Breast epithelium (tissue), 3 donors: Measurements from ENCODE around the gene PHACTR3.

ENCODE experiments used
- POLR2A ChIP-seq: fragments of 450-650 bp; IDR thresholded peaks from one replicate; pipeline ENCODE4 v1.6.1; 2016; ENCODE audit warnings: antibody characterized with exemption, mild to moderate bottlenecking, moderate library complexity
- TF ChIP-seq, protein P1 (sequence below), 3 donors: fragments of 450-650 bp; IDR thresholded peaks; one replicate each; pipeline ENCODE4 v1.5.1; 2016 to 2017; ENCODE audit warnings: antibody characterized with exemption in 3 of 3, mild to moderate bottlenecking in 3 of 3, moderate library complexity in 3 of 3

DNA sequence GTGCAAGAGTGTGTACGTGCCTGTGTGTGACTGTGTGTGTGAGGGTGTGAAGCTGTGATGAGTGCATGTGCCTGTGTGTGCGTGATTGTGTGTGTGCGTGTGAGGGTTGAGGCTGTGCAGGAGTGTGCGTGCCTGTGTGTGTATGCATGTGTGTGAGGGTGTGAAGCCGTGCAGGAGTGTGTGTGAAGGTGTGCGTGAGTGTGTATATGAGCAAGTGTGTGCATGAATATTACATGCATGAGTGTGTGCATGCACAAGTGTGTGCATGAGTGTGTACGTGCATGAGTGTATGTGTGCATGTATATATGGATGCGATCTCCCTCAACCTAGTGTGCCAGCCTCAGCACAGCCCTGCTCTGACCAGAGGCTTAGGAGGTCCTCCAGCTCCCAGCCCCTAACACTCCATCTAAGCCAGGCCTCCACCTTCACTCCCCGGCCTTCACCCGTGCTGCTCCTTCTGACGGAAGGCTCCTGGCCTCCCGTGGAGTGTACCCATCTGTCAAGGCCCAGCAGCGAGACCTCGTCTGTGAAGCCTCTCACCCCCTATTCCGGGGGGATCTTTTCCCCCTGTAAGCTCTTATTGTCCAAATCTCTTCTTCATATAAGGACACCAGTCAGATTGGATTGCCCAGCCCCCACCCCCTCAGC lies 19.9 kb upstream of the PHACTR3 start:
- TF ChIP-seq POLR2A = no peak
- TF ChIP-seq, protein P1, sequence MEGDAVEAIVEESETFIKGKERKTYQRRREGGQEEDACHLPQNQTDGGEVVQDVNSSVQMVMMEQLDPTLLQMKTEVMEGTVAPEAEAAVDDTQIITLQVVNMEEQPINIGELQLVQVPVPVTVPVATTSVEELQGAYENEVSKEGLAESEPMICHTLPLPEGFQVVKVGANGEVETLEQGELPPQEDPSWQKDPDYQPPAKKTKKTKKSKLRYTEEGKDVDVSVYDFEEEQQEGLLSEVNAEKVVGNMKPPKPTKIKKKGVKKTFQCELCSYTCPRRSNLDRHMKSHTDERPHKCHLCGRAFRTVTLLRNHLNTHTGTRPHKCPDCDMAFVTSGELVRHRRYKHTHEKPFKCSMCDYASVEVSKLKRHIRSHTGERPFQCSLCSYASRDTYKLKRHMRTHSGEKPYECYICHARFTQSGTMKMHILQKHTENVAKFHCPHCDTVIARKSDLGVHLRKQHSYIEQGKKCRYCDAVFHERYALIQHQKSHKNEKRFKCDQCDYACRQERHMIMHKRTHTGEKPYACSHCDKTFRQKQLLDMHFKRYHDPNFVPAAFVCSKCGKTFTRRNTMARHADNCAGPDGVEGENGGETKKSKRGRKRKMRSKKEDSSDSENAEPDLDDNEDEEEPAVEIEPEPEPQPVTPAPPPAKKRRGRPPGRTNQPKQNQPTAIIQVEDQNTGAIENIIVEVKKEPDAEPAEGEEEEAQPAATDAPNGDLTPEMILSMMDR (IDR thresholded peaks at IDR 0.05) = no peak
